Psoas muscle (tissue), 8 donors: ENCODE measurements around the gene CTCFL. TPM values are rescaled to one million over a fixed set of nuclear protein-coding genes. Genes with fewer than 3 reads are reported as not detected.
"Not testable (repeated sequence)": the region's sequence is repeated elsewhere in the genome, so short reads cannot be mapped to it uniquely, and the experiment has no call there.

Source experiments
- ATAC-seq, 4 donors: fragments of 200-7000 bp; cut with Tn5 transposase; one replicate each; pipeline ENCODE4 v1.9.1; 2020; ENCODE audit warnings: moderate library complexity in 3 of 4, mild to moderate bottlenecking in 2 of 4
- DNase-seq, 2 donors: peaks; one replicate each; pipeline ENCODE4 v3.0.0-alpha.2; 2020
- H3K27ac ChIP-seq: fragments of 200-600 bp; one replicate; pipeline ENCODE4 v1.8.0; 2022
- H3K27me3 ChIP-seq, 3 donors: fragments of 200-600 bp in 1 of 3; one replicate each; pipeline versions ENCODE4 v1.6.1 to v1.8.0; 2013 to 2022; ENCODE audit warnings: low read length in 2 of 3, mild to moderate bottlenecking in 2 of 3, moderate library complexity in 1 of 3; ENCODE audit not compliant: insufficient read depth in 3 of 3
- H3K36me3 ChIP-seq, 2 donors: fragments of 200-600 bp in 1 of 2; one replicate each; pipeline versions ENCODE4 v1.6.1 to v1.8.0; 2013 to 2022; ENCODE audit warnings: low read depth in 1 of 2, mild to moderate bottlenecking in 1 of 2, moderate library complexity in 1 of 2; ENCODE audit not compliant: insufficient read depth in 1 of 2
- H3K4me1 ChIP-seq: fragments of 200-600 bp; one replicate; pipeline ENCODE4 v1.8.0; 2022
- H3K4me3 ChIP-seq: fragments of 200-600 bp; one replicate; pipeline ENCODE4 v1.8.0; 2022; ENCODE audit warnings: mild to moderate bottlenecking
- H3K9me3 ChIP-seq: fragments of 200-600 bp; one replicate; pipeline ENCODE4 v1.8.0; 2022
- WGBS, 3 donors: extraction: QIAGEN DNeasy Blood & Tissue Kit; methylation state at CpG; one replicate each; pipeline versions ENCODE4 v1.1.6 to v1.1.7; 2013; 5-methylcytosine and 5-hydroxymethylcytosine counted together
- intact Hi-C, 2 donors: fragments of 100-400 bp; cut with DNase I; formaldehyde crosslinking; loops; one replicate each; pipeline versions ENCODE4 v1.11.0 to v1.14.2; 2022
- polyA plus RNA-seq, 3 donors: library from polyadenylated mRNA; stranded (reverse); fragments of 200-250 nt; gene quantifications; one replicate each; pipeline ENCODE4 v1.2.3, GENCODE V29; 2013
- total RNA-seq, 4 donors: library from RNA; stranded (reverse); fragmentation: NEBNext Ultra II Directional in 2 of 4; extraction: Animal tissue kit (Norgen Biotek cat#: 25700) in 2 of 4; gene quantifications; one replicate each; pipeline versions ENCODE4 v1.2.1 to v1.2.4, GENCODE V29; 2021 to 2023
- TF ChIP-seq, protein P1 (sequence below): fragments of 200-600 bp; IDR thresholded peaks from one replicate; pipeline ENCODE4 v1.8.0; 2022; ENCODE audit warnings: antibody characterized with exemption
- donor health status: healthy with polysubstance abuse.
- donor health status: DM: no; HTN: no; CAD: no; lungs with moderate emphysema.
- donor health status: Bipolar disorder and iron deficiency.
- donor health status: healthy.
- donor health status: DM: yes; HTN: yes; CAD: no.
- donor health status: DM: no; HTN: no; CAD: no.
- donor health status: DM: no; HTN: no; CAD: no.
- donor health status: DM: yes; HTN: yes; CAD: no.

The CTCFL gene
- total and polyA plus RNA-seq, 7 donors = not detected

GRCh38 chr20:57473246-57474048 lies 51.5 kb downstream of the CTCFL start:
- Histone ChIP-seq H3K9me3 (no peaks in the 10 kb centered on the region), H3K27ac (no peak overlapping the region), H3K27me3 (no peaks in the 10 kb centered on the region), H3K4me1 (peaks cover 21% of the 10 kb centered on the region), H3K4me3 (no peak overlapping the region), H3K36me3 (no peaks in the 10 kb centered on the region)
- intact Hi-C loops = loop anchor here in 1 of 2 donors (5.0 kb wide), 1 partner anchor 91 kb away; no protein-coding TSS in a partner anchor
- no peak for DNase-seq
- TF ChIP-seq, protein P1, sequence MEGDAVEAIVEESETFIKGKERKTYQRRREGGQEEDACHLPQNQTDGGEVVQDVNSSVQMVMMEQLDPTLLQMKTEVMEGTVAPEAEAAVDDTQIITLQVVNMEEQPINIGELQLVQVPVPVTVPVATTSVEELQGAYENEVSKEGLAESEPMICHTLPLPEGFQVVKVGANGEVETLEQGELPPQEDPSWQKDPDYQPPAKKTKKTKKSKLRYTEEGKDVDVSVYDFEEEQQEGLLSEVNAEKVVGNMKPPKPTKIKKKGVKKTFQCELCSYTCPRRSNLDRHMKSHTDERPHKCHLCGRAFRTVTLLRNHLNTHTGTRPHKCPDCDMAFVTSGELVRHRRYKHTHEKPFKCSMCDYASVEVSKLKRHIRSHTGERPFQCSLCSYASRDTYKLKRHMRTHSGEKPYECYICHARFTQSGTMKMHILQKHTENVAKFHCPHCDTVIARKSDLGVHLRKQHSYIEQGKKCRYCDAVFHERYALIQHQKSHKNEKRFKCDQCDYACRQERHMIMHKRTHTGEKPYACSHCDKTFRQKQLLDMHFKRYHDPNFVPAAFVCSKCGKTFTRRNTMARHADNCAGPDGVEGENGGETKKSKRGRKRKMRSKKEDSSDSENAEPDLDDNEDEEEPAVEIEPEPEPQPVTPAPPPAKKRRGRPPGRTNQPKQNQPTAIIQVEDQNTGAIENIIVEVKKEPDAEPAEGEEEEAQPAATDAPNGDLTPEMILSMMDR = peak; percentile 7
- 31 to 53% (median 41%) methylated on average over 16 of the region's 16 CpGs for WGBS, 3 donors
- peak in 1 of 4 donors; percentile 12 for ATAC-seq

GRCh38 chr20:57472474-57472873 lies 52.5 kb downstream of the CTCFL start:
- not testable (repeated sequence) for ATAC-seq, H3K9me3 ChIP-seq, H3K27me3 ChIP-seq, H3K27ac ChIP-seq, H3K36me3 ChIP-seq, H3K4me3 ChIP-seq, DNase-seq
- intact Hi-C loops = loop anchor here in 1 of 2 donors (5.0 kb wide), 1 partner anchor 90 kb away; no protein-coding TSS in a partner anchor
- 91 to 99% (median 96%) methylated on average over 5 of the region's 5 CpGs for WGBS, 3 donors
- peaks cover 21% of the 10 kb centered on the region for H3K4me1 ChIP-seq

DNA sequence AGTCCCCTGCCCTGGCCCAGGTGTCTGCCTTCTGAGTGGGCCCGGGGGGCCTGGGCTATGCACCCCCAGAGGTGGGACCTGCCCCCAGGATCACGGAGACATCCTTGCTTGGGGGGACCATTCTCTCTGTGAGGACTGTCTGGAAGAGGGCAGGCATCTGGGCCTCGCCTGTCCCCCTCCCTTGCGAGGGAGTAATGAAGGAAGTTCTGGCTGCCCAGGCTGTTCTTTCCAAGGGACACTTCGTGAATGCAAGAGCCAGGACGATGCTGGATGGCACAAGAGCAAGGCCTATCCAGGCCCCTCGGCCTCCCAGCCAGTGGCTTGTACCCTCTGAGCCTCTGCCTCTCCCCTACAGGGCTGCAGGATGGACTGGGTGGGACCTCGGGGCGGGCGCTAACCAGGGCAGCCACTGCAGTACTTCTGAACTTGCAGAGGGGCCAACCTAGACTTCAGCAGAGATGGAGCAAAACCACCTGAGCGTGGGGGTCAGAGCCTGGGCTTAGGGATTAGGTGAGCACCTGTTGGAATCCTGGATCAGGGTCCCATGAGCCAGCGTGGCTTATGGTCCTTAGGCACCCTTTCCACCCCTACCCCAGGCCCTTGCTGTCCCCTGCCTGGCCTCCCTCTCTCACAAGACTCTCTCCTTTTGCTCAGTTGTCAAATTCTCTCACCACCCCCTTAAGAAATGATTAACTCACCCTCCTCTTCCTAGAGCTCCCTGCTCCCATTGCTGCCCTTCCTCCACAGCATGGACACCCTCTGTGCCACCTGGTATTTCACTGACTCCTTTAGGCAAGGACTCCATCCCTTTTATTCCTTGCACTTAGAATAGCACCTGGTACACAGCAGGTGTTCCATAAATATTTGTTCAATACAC lies 53.2 kb downstream of the CTCFL start:
- H3K4me1 ChIP-seq = peaks cover 21% of the 10 kb centered on the region
- no peaks in the 10 kb centered on the region for H3K27me3 ChIP-seq
- no peak overlapping the region for H3K4me3 ChIP-seq
- no peaks in the 10 kb centered on the region for H3K9me3 ChIP-seq
- ATAC-seq (no peak), DNase-seq (peak in 1 of 2 donors; percentile 1)
- H3K27ac ChIP-seq = no peak overlapping the region
- intact Hi-C loops = loop anchor here in 1 of 2 donors (5.0 kb wide), 1 partner anchor 89 kb away; no protein-coding TSS in a partner anchor
- no peaks in the 10 kb centered on the region for H3K36me3 ChIP-seq
- TF ChIP-seq, protein P1 = no peak
- 68 to 89% (median 77%) methylated on average over 12 of the region's 12 CpGs for WGBS, 3 donors

- 72 to 74% (median 72%) methylated on average over 18 of the region's 18 CpGs for WGBS, 3 donors
- Histone ChIP-seq H3K27me3 (no peaks in the 10 kb centered on the region), H3K36me3 (no peaks in the 10 kb centered on the region), H3K9me3 (no peaks in the 10 kb centered on the region), H3K4me1 (peaks cover 20% of the 10 kb centered on the region), H3K4me3 (no peak overlapping the region), H3K27ac (peak overlapping the region; percentile 69)
- DNase-seq = no peak
- intact Hi-C loops = loop anchor here in 1 of 2 donors (5.0 kb wide), 1 partner anchor 89 kb away; no protein-coding TSS in a partner anchor
- ATAC-seq = no peak
- TF ChIP-seq, protein P1 = no peak
These were observed 54.1 kb downstream of the CTCFL start for GRCh38 chr20:57470666-57471495.
